Lung (tissue), 12 donors: ENCODE measurements around the gene GAN. TPM values are rescaled to one million over a fixed set of nuclear protein-coding genes. Genes with fewer than 3 reads are reported as not detected.

ENCODE experiments used
- ATAC-seq: fragments of 200-7000 bp; cut with Tn5 transposase; one replicate; pipeline ENCODE4 v1.9.1; 2020; ENCODE audit warnings: moderate number of reproducible peaks; ENCODE audit not compliant: insufficient read depth, low FRiP score
- DNase-seq, 3 donors: peaks; one replicate each; pipeline ENCODE4 v3.0.0-alpha.2; 2013 to 2017
- H3K27ac ChIP-seq, 2 donors: one replicate each; pipeline ENCODE4 v1.5.1; 2013; ENCODE audit warnings: mild to moderate bottlenecking in 2 of 2, moderate library complexity in 2 of 2, control low read depth in 1 of 2, inconsistent platforms in 1 of 2, low read depth in 1 of 2, low read length in 1 of 2
- H3K27me3 ChIP-seq, 3 donors: one replicate each; pipeline ENCODE4 v1.5.1; 2013; ENCODE audit warnings: low read length in 2 of 3; ENCODE audit not compliant: control insufficient read depth in 3 of 3, insufficient read depth in 3 of 3
- H3K36me3 ChIP-seq, 4 donors: one replicate each; pipeline ENCODE4 v1.5.1; 2013; ENCODE audit warnings: low read length in 4 of 4, mild to moderate bottlenecking in 1 of 4, moderate library complexity in 1 of 4; ENCODE audit not compliant: control insufficient read depth in 4 of 4, insufficient read depth in 4 of 4
- H3K4me1 ChIP-seq, 5 donors: one replicate each; pipeline ENCODE4 v1.5.1; 2013; ENCODE audit warnings: low read length in 5 of 5, mild to moderate bottlenecking in 2 of 5, moderate library complexity in 1 of 5; ENCODE audit not compliant: control insufficient read depth in 5 of 5, insufficient read depth in 5 of 5
- H3K4me3 ChIP-seq: one replicate; pipeline ENCODE4 v1.5.1; 2013; ENCODE audit warnings: mild to moderate bottlenecking, control low read depth, moderate library complexity
- H3K9ac ChIP-seq, 2 donors: one replicate each; pipeline ENCODE4 v1.5.1; 2013; ENCODE audit warnings: low read length in 2 of 2, control low read depth in 1 of 2; ENCODE audit not compliant: insufficient read depth in 1 of 2
- H3K9me3 ChIP-seq, 4 donors: one replicate each; pipeline ENCODE4 v1.5.1; 2013; ENCODE audit warnings: low read length in 3 of 4, mild to moderate bottlenecking in 1 of 4, moderate library complexity in 1 of 4; ENCODE audit not compliant: control insufficient read depth in 4 of 4, insufficient read depth in 3 of 4
- WGBS, 2 donors: extraction: QIAGEN DNeasy Blood & Tissue Kit; methylation state at CpG; one replicate each; pipeline ENCODE4 v1.1.7; 2013; 5-methylcytosine and 5-hydroxymethylcytosine counted together
- polyA plus RNA-seq, 2 donors: library from polyadenylated mRNA; stranded (reverse); fragments of 200-250 nt; gene quantifications; one replicate each; pipeline ENCODE4 v1.2.1, GENCODE V29; 2013
- total RNA-seq, 2 donors: library from RNA; depleted of rRNA in 1 of 2; stranded (reverse); fragments of >200 nt in 1 of 2; gene quantifications; one replicate each; pipeline ENCODE4 v1.2.1, GENCODE V29; 2014 to 2021
- TF ChIP-seq, protein P1 (sequence below): IDR thresholded peaks from 2 replicates; pipeline ENCODE4 v1.5.1; 2012; ENCODE audit warnings: mild to moderate bottlenecking; ENCODE audit errors: control extremely low read depth, extremely low read depth
- donor health status: control.
- donor health status: control.
- donor health status: Bipolar disorder and iron deficiency.
- donor health status: healthy.
- donor health status: DM: yes; HTN: yes; CAD: no.

The GAN gene
- total and polyA plus RNA-seq, 4 donors, result 0.76 to 9.0 (median 4.4) TPM

DNA sequence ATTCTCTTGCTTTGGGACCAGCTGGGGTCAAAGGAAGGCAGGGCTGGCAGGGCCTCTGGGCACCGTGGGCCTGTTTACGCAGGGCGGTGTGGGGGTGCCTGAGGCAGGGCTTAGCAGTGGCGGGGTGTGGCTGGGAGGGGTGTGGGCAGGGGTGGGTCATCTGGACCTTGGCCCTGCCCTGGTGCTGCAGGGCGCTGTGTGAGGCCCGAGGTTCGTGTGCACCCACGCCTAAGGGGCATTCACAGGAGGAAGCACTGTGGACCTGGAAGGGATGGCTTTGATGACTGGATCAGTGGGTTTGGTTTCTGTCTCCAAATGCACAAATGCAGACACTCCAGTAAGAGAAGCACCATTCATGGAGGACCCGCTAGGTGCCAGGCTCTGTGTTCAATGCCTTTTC lies 39.0 kb upstream of the GAN start:
- no peak overlapping the region for H3K4me3 ChIP-seq
- 87 to 96% methylated on average over 9 of the region's 9 CpGs for WGBS, 2 donors
- H3K27me3 ChIP-seq, result no peaks in the 10 kb centered on the region
- no peaks in the 10 kb centered on the region for H3K9me3 ChIP-seq
- no peaks in the 10 kb centered on the region for H3K36me3 ChIP-seq
- ATAC-seq (no peak), DNase-seq (no peak)
- no peak overlapping the region for H3K9ac ChIP-seq
- H3K27ac ChIP-seq, result no peak overlapping the region
- peaks cover 0 to 7% (median 5%) of the 10 kb centered on the region in 5 donors for H3K4me1 ChIP-seq
- TF ChIP-seq, protein P1, sequence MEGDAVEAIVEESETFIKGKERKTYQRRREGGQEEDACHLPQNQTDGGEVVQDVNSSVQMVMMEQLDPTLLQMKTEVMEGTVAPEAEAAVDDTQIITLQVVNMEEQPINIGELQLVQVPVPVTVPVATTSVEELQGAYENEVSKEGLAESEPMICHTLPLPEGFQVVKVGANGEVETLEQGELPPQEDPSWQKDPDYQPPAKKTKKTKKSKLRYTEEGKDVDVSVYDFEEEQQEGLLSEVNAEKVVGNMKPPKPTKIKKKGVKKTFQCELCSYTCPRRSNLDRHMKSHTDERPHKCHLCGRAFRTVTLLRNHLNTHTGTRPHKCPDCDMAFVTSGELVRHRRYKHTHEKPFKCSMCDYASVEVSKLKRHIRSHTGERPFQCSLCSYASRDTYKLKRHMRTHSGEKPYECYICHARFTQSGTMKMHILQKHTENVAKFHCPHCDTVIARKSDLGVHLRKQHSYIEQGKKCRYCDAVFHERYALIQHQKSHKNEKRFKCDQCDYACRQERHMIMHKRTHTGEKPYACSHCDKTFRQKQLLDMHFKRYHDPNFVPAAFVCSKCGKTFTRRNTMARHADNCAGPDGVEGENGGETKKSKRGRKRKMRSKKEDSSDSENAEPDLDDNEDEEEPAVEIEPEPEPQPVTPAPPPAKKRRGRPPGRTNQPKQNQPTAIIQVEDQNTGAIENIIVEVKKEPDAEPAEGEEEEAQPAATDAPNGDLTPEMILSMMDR, result no peak

DNA sequence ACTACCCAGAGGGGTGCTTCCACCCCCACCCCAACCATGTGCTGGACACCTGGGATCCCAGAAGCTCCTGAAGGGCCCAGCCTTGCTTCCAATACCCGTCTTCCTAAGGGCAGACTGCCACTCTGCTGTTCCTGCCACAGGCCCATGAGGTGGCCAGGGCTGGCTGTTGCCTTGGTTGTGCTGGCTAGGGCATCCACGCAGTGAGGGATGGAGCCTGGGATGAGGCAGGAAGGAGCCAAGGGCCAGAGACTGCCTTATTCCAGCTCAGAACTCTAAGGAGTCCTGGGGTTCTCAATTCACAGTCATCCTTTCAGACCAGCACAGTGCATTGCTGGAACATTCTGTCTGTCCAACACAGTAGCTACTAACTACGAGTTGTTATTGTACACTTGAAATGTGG lies 38.4 kb upstream of the GAN start:
- Histone ChIP-seq H3K27ac (no peak overlapping the region), H3K27me3 (no peaks in the 10 kb centered on the region), H3K9me3 (no peaks in the 10 kb centered on the region), H3K9ac (no peak overlapping the region), H3K4me3 (no peak overlapping the region), H3K36me3 (no peaks in the 10 kb centered on the region), H3K4me1 (peaks cover 0 to 7% (median 5%) of the 10 kb centered on the region in 5 donors)
- TF ChIP-seq, protein P1, result no peak
- no peak for DNase-seq
- no peak for ATAC-seq
- WGBS, 2 donors, result 89 to 94% methylated on average over 3 of the region's 3 CpGs

DNA sequence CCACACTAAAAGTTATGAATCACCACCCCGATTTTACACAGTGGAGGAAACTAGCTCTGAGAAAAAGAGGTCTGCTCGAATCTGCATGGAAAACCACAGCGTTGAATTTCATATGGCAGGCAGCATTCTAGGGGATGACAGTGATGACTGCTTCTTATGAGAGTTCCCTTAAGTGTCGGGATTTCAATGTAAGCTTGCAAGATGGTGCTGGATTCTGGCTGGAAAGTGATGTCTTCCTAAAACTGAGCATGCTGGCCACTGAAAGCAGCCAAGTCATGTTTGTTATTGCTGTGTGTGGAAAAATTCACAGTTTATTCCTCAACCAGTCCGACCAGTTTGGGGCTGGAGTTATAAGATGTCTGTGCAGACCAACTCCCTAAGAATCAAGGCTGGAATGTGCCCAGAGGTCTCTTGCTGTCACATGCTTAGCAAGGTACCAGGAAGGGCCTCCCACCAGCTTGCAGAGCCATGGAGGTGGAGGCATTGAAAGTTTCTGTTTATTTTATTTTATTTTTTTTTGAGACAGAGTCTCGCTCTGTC lies 37.2 kb upstream of the GAN start:
- TF ChIP-seq, protein P1, result no peak
- H3K27me3 ChIP-seq, result no peaks in the 10 kb centered on the region
- H3K9me3 ChIP-seq, result no peaks in the 10 kb centered on the region
- peaks cover 0 to 6% (median 2%) of the 10 kb centered on the region in 5 donors for H3K4me1 ChIP-seq
- H3K4me3 ChIP-seq, result no peak overlapping the region
- WGBS, 2 donors, result 73 to 83% methylated on average over 6 of the region's 6 CpGs
- no peak overlapping the region for H3K27ac ChIP-seq
- no peak overlapping the region for H3K9ac ChIP-seq
- ATAC-seq, result no peak
- peak; percentile 26 to 71 (median 37) for DNase-seq
- H3K36me3 ChIP-seq, result no peaks in the 10 kb centered on the region

DNA sequence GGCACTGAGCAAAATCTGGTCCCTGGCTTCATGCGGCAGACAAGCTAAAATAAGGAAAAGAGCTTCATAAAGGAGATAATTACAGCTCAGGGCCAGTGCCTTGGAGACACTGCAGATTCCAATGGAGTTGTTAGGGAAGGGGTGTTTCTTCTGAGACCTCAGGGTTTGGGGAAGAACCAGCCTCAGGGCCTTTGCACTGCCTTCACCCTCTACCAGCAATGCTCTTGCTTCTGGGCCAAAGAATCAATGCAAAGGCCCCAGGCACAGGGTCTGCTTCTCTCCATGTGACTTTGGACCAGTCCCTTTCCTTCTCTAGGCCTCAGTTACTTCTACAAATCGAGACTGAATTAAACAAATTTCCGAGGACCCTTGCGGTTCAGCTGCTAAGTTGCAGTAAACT lies 36.2 kb upstream of the GAN start:
- Histone ChIP-seq H3K4me1 (peaks cover 0 to 5% (median 0%) of the 10 kb centered on the region in 5 donors), H3K4me3 (no peak overlapping the region), H3K9ac (no peak overlapping the region), H3K9me3 (no peaks in the 10 kb centered on the region), H3K27ac (no peak overlapping the region), H3K36me3 (no peaks in the 10 kb centered on the region), H3K27me3 (no peaks in the 10 kb centered on the region)
- no peak for DNase-seq
- ATAC-seq, result no peak
- TF ChIP-seq, protein P1, result no peak
- WGBS, 2 donors, result 96% methylated on average over 4 of the region's 4 CpGs
